C4-2B (cell line): ENCODE measurements around the gene AEBP1.

Source experiments
- ZFX ChIP-seq: fragments of 450-650 bp; IDR thresholded peaks from 2 replicates; pipeline ENCODE4 v1.6.1; 2017
- TF ChIP-seq, protein P1 (sequence below): fragments of 450-650 bp; conservative IDR thresholded peaks from 2 replicates; pipeline ENCODE4 v1.5.1; 2017; ENCODE audit warnings: mild to moderate bottlenecking

DNA sequence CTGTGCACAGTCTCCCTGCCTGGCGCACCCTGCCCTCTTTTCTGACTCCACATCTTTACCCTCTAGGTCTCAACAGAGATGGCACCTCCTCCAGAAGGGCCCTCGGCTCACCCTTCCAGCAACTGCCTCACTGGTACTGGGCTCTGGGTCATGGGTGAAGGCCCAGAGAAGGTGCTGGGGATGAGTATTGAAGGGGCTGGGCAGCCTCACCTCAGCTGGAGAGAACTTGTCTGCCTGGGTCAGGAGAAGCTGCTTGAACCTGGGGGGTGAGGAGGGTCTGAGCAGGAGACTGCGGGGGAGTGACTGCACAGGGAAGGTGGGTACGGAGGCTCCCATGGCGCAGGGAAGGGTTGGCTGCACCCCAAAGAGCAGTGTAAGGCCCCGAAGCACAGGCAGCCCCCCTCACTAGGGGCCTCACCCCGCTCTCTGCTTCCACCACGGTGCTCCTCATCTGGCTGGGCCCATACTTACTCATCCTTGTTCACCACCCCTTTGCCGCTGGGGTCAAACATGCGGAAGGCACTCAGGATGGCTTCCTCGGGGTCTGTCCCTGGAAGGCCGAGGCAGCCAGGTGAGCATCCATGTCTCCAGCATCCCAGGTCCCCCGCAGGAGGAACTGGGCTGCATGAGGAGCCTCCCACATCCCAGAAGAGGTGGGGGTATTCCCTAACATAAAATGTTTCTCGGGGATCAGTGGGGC, 35.3 kb downstream of the AEBP1 start:
- TF ChIP-seq, protein P1, sequence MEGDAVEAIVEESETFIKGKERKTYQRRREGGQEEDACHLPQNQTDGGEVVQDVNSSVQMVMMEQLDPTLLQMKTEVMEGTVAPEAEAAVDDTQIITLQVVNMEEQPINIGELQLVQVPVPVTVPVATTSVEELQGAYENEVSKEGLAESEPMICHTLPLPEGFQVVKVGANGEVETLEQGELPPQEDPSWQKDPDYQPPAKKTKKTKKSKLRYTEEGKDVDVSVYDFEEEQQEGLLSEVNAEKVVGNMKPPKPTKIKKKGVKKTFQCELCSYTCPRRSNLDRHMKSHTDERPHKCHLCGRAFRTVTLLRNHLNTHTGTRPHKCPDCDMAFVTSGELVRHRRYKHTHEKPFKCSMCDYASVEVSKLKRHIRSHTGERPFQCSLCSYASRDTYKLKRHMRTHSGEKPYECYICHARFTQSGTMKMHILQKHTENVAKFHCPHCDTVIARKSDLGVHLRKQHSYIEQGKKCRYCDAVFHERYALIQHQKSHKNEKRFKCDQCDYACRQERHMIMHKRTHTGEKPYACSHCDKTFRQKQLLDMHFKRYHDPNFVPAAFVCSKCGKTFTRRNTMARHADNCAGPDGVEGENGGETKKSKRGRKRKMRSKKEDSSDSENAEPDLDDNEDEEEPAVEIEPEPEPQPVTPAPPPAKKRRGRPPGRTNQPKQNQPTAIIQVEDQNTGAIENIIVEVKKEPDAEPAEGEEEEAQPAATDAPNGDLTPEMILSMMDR: no peak
- TF ChIP-seq ZFX: no peak
